ENCODE results near the gene ANKRD55. TPM values are rescaled to one million over a fixed set of nuclear protein-coding genes. Genes with fewer than 3 reads are reported as not detected.
"Not testable (repeated sequence)": the region's sequence is repeated elsewhere in the genome, so short reads cannot be mapped to it uniquely, and the experiment has no call there.

ANKRD55 gene
- total and polyA plus RNA-seq, 2 donors (not counting 1 experiment from before 2014, with no cell fraction given): not detected

- peaks cover 3% of the 10 kb centered on the region for H3K4me1 ChIP-seq (ENCODE audit: control insufficient read depth, extremely low read depth, insufficient read depth, low read length)
- no peak overlapping the region for H2AFZ ChIP-seq (ENCODE audit: low read length)
- H4K20me1 ChIP-seq (ENCODE audit: control insufficient read depth, extremely low read depth, insufficient read depth, low read length): no peaks in the 10 kb centered on the region
- no peaks in the 10 kb centered on the region for H3K9me3 ChIP-seq (ENCODE audit: control insufficient read depth, insufficient read depth, low read depth, low read length)
- DNase-seq (ENCODE audit: low read depth in 2 of 2): no peak
- H3K9ac ChIP-seq (ENCODE audit: insufficient read depth, low read length): no peak overlapping the region
- TF ChIP-seq, protein P1, sequence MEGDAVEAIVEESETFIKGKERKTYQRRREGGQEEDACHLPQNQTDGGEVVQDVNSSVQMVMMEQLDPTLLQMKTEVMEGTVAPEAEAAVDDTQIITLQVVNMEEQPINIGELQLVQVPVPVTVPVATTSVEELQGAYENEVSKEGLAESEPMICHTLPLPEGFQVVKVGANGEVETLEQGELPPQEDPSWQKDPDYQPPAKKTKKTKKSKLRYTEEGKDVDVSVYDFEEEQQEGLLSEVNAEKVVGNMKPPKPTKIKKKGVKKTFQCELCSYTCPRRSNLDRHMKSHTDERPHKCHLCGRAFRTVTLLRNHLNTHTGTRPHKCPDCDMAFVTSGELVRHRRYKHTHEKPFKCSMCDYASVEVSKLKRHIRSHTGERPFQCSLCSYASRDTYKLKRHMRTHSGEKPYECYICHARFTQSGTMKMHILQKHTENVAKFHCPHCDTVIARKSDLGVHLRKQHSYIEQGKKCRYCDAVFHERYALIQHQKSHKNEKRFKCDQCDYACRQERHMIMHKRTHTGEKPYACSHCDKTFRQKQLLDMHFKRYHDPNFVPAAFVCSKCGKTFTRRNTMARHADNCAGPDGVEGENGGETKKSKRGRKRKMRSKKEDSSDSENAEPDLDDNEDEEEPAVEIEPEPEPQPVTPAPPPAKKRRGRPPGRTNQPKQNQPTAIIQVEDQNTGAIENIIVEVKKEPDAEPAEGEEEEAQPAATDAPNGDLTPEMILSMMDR (conservative IDR thresholded peaks at IDR 0.05 in 1 of 2, IDR thresholded peaks at IDR 0.05 in 1 of 2; ENCODE audit: low read depth in 1 of 2, low read length in 2 of 2): no peak
- no peak for TF ChIP-seq EZH2 (IDR thresholded peaks at IDR 0.05; ENCODE audit: low read length, missing control alignments)
- no peak overlapping the region for H3K4me2 ChIP-seq (ENCODE audit: extremely low read depth, insufficient read depth, low read length)
- H3K4me3 ChIP-seq (replicated peaks in 1 of 4; ENCODE audit: control extremely low read depth in 1 of 4, insufficient read depth in 1 of 4, low read depth in 3 of 4, low read length in 4 of 4): no peak overlapping the region
- no peaks in the 10 kb centered on the region for H3K27me3 ChIP-seq (ENCODE audit: control insufficient read depth, insufficient read depth, low read length)
- H3K36me3 ChIP-seq (ENCODE audit: control insufficient read depth, insufficient read depth, low read length): no peaks in the 10 kb centered on the region
- no peak overlapping the region for H3K27ac ChIP-seq (ENCODE audit: insufficient read depth, low read length)
- H3K79me2 ChIP-seq (ENCODE audit: control insufficient read depth, insufficient read depth, low read length): no peaks in the 10 kb centered on the region
Observed at GRCh38 chr5:56106837-56107236, 126.3 kb downstream of the ANKRD55 start.

DNA sequence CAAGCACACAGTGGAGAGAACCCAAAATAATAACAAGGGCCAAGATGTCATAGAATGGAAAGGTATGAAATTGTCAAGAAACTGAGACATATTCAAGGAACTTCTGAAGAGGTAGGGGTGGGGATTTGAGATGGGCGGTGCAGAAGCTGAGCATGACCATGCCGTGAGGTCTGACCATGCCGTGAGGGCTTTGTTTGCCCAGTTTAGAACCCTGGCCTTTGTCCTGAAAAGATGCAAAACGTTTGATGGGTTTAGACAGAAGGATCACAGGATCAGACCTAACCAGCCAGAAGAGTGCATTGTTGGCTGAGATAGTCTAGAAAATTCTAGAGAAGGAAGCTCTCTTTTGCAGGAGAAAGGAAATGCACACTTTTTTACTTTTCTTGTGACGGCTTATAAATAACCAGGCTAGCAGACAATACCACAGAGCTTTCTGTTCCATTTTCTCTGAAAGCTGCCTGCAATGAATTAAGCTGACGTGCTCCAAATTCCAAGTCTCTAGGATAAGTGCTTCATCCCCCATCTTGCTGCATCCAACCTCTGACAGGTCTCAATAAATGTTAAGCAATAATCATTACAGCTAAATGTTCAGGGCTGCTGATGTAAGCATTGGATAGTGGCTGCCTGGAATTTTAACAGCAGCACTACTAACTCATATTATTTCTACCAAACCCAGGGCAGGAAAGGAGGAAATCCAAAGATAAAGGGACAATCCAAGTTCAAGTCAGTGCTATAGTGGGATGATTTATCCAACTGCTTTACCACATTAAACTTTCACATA, 127.4 kb downstream of the ANKRD55 start:
- DNase-seq (ENCODE audit: low read depth in 2 of 2): no peak
- H3K27me3 ChIP-seq (ENCODE audit: control insufficient read depth, insufficient read depth, low read length): no peaks in the 10 kb centered on the region
- H3K36me3 ChIP-seq (ENCODE audit: control insufficient read depth, insufficient read depth, low read length): no peaks in the 10 kb centered on the region
- H3K4me1 ChIP-seq (ENCODE audit: control insufficient read depth, extremely low read depth, insufficient read depth, low read length): peaks cover 3% of the 10 kb centered on the region
- no peak overlapping the region for H3K9ac ChIP-seq (ENCODE audit: insufficient read depth, low read length)
- TF ChIP-seq, protein P1 (conservative IDR thresholded peaks at IDR 0.05 in 1 of 2, IDR thresholded peaks at IDR 0.05 in 1 of 2; ENCODE audit: low read depth in 1 of 2, low read length in 2 of 2): no peak
- no peak for TF ChIP-seq EZH2 (IDR thresholded peaks at IDR 0.05; ENCODE audit: low read length, missing control alignments)
- H3K4me3 ChIP-seq (replicated peaks in 1 of 4; ENCODE audit: control extremely low read depth in 1 of 4, insufficient read depth in 1 of 4, low read depth in 3 of 4, low read length in 4 of 4): no peak overlapping the region
- H3K79me2 ChIP-seq (ENCODE audit: control insufficient read depth, insufficient read depth, low read length): no peaks in the 10 kb centered on the region
- no peaks in the 10 kb centered on the region for H3K9me3 ChIP-seq (ENCODE audit: control insufficient read depth, insufficient read depth, low read depth, low read length)
- no peak overlapping the region for H2AFZ ChIP-seq (ENCODE audit: low read length)
- H3K4me2 ChIP-seq (ENCODE audit: extremely low read depth, insufficient read depth, low read length): no peak overlapping the region
- H3K27ac ChIP-seq (ENCODE audit: insufficient read depth, low read length): no peak overlapping the region
- no peaks in the 10 kb centered on the region for H4K20me1 ChIP-seq (ENCODE audit: control insufficient read depth, extremely low read depth, insufficient read depth, low read length)

- Histone ChIP-seq H3K27ac (ENCODE audit: insufficient read depth, low read length) (no peak overlapping the region), H4K20me1 (ENCODE audit: control insufficient read depth, extremely low read depth, insufficient read depth, low read length) (no peaks in the 10 kb centered on the region), H3K79me2 (ENCODE audit: control insufficient read depth, insufficient read depth, low read length) (no peaks in the 10 kb centered on the region), H3K4me2 (ENCODE audit: extremely low read depth, insufficient read depth, low read length) (no peak overlapping the region), H3K9ac (ENCODE audit: insufficient read depth, low read length) (no peak overlapping the region), H3K27me3 (ENCODE audit: control insufficient read depth, insufficient read depth, low read length) (no peaks in the 10 kb centered on the region), H3K4me1 (ENCODE audit: control insufficient read depth, extremely low read depth, insufficient read depth, low read length) (peaks cover 11% of the 10 kb centered on the region), H2AFZ (ENCODE audit: low read length) (no peak overlapping the region), H3K36me3 (ENCODE audit: control insufficient read depth, insufficient read depth, low read length) (no peaks in the 10 kb centered on the region), H3K4me3 (replicated peaks in 1 of 4; ENCODE audit: control extremely low read depth in 1 of 4, insufficient read depth in 1 of 4, low read depth in 3 of 4, low read length in 4 of 4) (no peak overlapping the region), H3K9me3 (ENCODE audit: control insufficient read depth, insufficient read depth, low read depth, low read length) (no peaks in the 10 kb centered on the region)
- peak in 1 of 2 donors; percentile 17 for DNase-seq (ENCODE audit: low read depth in 2 of 2)
- TF ChIP-seq, protein P1 (conservative IDR thresholded peaks at IDR 0.05 in 1 of 2, IDR thresholded peaks at IDR 0.05 in 1 of 2; ENCODE audit: low read depth in 1 of 2, low read length in 2 of 2): no peak
- TF ChIP-seq EZH2 (IDR thresholded peaks at IDR 0.05; ENCODE audit: low read length, missing control alignments): no peak
Observed at GRCh38 chr5:56102889-56103288, 130.2 kb downstream of the ANKRD55 start.

- not testable (repeated sequence) for H3K4me2 ChIP-seq (ENCODE audit: extremely low read depth, insufficient read depth, low read length); H3K9ac ChIP-seq (ENCODE audit: insufficient read depth, low read length); H4K20me1 ChIP-seq (ENCODE audit: control insufficient read depth, extremely low read depth, insufficient read depth, low read length); H3K27ac ChIP-seq (ENCODE audit: insufficient read depth, low read length); H3K79me2 ChIP-seq (ENCODE audit: control insufficient read depth, insufficient read depth, low read length); H3K9me3 ChIP-seq (ENCODE audit: control insufficient read depth, insufficient read depth, low read depth, low read length); H2AFZ ChIP-seq (ENCODE audit: low read length); DNase-seq (ENCODE audit: low read depth in 2 of 2); H3K27me3 ChIP-seq (ENCODE audit: control insufficient read depth, insufficient read depth, low read length); H3K36me3 ChIP-seq (ENCODE audit: control insufficient read depth, insufficient read depth, low read length); H3K4me3 ChIP-seq (replicated peaks in 1 of 4; ENCODE audit: control extremely low read depth in 1 of 4, insufficient read depth in 1 of 4, low read depth in 3 of 4, low read length in 4 of 4)
- peaks cover 11% of the 10 kb centered on the region for H3K4me1 ChIP-seq (ENCODE audit: control insufficient read depth, extremely low read depth, insufficient read depth, low read length)
Observed at GRCh38 chr5:56102207-56102606, 130.9 kb downstream of the ANKRD55 start.

All from fibroblast of lung (primary cell).